Parathyroid adenoma (tissue), 2 donors: Measurements from ENCODE around the gene COPS9.

Experiments
- H2AFZ ChIP-seq: fragments of 300-600 bp; sonication (generic); one replicate; pipeline ENCODE4 v1.7.0; 2017; ENCODE audit warnings: antibody characterized with exemption, mild to moderate bottlenecking
- H3K27ac ChIP-seq: fragments of 300-600 bp; sonication (generic); one replicate; pipeline ENCODE4 v1.7.0; 2017
- H3K27me3 ChIP-seq: fragments of 300-600 bp; sonication (generic); one replicate; pipeline ENCODE4 v1.7.0; 2017; ENCODE audit warnings: low read length; ENCODE audit not compliant: control insufficient read depth, insufficient read depth
- H3K36me3 ChIP-seq: fragments of 300-600 bp; sonication (generic); one replicate; pipeline ENCODE4 v1.7.0; 2017; ENCODE audit warnings: low read length; ENCODE audit not compliant: control insufficient read depth, insufficient read depth
- H3K4me1 ChIP-seq: fragments of 300-600 bp; sonication (generic); one replicate; pipeline ENCODE4 v1.7.0; 2017; ENCODE audit warnings: control low read depth
- H3K4me2 ChIP-seq: fragments of 300-600 bp; sonication (generic); one replicate; pipeline ENCODE4 v1.7.0; 2017; ENCODE audit warnings: low read length
- H3K4me3 ChIP-seq: fragments of 300-600 bp; sonication (generic); one replicate; pipeline ENCODE4 v1.7.0; 2017; ENCODE audit warnings: low read depth, low read length
- H3K79me2 ChIP-seq: fragments of 300-600 bp; sonication (generic); one replicate; pipeline ENCODE4 v1.7.0; 2017; ENCODE audit warnings: control low read depth
- H3K9ac ChIP-seq: fragments of 300-600 bp; sonication (generic); one replicate; pipeline ENCODE4 v1.7.0; 2017; ENCODE audit warnings: mild to moderate bottlenecking
- H3K9me3 ChIP-seq: fragments of 300-600 bp; sonication (generic); one replicate; pipeline ENCODE4 v1.7.0; 2017; ENCODE audit warnings: low read length; ENCODE audit not compliant: control insufficient read depth
- TF ChIP-seq, protein P1 (sequence below): fragments of 300-600 bp; sonication (generic); IDR thresholded peaks from one replicate; pipeline ENCODE4 v1.7.0; 2017; ENCODE audit warnings: antibody characterized with exemption, mild to moderate bottlenecking
- donor health status: primary hyperparathyroidism.

COPS9 gene

DNA sequence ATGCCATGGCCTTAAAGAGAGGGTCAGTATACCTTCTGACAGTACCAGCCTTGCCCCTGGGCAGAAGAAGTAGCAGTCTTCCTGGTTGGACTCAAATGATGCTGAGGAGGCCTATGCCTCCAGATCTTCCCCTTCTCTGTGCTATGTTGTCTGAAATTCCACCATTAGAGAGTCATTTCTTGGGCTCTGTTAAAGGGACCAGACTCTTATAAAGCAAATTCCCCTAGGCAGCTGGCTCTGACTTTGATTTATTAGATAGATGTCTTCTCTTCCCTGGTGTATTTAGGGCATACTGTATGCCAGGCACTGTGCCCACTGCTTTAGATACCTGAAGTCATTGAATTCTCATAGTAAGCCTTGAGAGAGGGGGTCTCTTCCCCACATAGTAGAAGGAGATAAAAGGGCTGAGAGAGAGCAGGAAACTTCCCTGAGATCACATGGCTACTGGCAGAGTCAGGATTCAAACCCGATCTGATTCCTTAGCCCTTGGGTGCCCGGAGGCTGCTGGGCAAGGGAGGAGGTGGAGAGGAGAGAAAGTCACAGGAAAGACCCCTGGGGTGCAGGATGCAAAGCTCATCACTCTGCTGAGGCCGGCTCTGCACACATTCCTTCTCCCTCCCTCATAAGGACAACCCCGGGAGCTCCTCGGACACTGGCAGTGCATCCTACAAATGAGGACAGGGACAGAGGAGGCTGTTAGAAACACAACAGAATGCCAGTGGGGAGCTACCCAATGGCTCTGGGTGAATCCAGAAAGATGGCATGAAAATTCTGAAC lies 23.0 kb downstream of the COPS9 start:
- no peaks in the 10 kb centered on the region for H3K4me1 ChIP-seq
- H3K79me2 ChIP-seq: no peaks in the 10 kb centered on the region
- no peak overlapping the region for H3K9ac ChIP-seq
- no peaks in the 10 kb centered on the region for H3K27me3 ChIP-seq
- H3K9me3 ChIP-seq: no peaks in the 10 kb centered on the region
- no peak overlapping the region for H3K27ac ChIP-seq
- no peak overlapping the region for H3K4me2 ChIP-seq
- no peak overlapping the region for H3K4me3 ChIP-seq
- no peak overlapping the region for H2AFZ ChIP-seq
- TF ChIP-seq, protein P1, sequence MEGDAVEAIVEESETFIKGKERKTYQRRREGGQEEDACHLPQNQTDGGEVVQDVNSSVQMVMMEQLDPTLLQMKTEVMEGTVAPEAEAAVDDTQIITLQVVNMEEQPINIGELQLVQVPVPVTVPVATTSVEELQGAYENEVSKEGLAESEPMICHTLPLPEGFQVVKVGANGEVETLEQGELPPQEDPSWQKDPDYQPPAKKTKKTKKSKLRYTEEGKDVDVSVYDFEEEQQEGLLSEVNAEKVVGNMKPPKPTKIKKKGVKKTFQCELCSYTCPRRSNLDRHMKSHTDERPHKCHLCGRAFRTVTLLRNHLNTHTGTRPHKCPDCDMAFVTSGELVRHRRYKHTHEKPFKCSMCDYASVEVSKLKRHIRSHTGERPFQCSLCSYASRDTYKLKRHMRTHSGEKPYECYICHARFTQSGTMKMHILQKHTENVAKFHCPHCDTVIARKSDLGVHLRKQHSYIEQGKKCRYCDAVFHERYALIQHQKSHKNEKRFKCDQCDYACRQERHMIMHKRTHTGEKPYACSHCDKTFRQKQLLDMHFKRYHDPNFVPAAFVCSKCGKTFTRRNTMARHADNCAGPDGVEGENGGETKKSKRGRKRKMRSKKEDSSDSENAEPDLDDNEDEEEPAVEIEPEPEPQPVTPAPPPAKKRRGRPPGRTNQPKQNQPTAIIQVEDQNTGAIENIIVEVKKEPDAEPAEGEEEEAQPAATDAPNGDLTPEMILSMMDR: no peak
- H3K36me3 ChIP-seq: no peaks in the 10 kb centered on the region

DNA sequence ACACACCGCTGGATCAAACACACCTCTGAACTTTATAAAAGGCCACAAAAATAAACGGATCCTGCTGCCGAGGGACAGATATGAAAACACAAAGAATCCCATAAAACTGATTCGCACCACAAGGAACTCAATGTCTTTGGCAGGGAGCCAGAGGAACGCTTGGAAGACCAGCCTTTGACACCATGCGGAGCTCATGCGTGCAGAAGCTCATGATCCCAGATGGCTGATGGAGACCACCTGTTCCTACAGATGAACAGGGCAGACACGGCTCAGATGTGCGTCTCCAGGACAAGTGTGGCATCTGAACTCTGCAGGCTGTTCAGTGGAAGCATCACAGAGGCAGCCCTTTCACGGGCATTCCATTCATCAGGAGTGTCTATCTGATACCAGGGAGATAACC lies 24.9 kb downstream of the COPS9 start:
- Histone ChIP-seq H3K27me3 (no peaks in the 10 kb centered on the region), H3K4me3 (no peak overlapping the region)
- TF ChIP-seq, protein P1: no peak

DNA sequence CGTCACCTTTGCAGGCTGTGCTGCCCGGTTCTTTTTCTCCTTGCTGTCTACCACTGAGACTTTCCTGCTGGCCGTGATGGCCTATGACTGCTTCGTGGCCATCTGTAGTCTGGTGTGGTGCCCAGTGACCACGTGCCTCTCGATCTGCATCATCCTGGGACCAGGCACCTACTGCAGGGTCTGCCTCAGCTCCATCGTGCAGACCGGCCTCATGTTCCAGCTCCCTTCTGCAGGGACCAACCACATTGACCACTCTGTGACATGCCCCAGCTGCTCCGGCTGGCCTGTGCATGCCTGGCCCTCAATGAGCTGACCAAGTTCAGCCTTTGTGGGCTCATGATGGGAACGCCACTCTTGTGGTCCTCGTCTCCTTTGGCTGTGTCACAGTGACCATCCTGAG lies 26.7 kb downstream of the COPS9 start:
- Histone ChIP-seq H3K27me3 (no peaks in the 10 kb centered on the region), H3K4me1 (no peaks in the 10 kb centered on the region), H3K4me3 (no peak overlapping the region), H3K27ac (no peak overlapping the region), H3K79me2 (no peaks in the 10 kb centered on the region), H3K9me3 (no peaks in the 10 kb centered on the region), H2AFZ (no peak overlapping the region), H3K36me3 (no peaks in the 10 kb centered on the region), H3K9ac (no peak overlapping the region), H3K4me2 (no peak overlapping the region)
- TF ChIP-seq, protein P1: no peak

More for the DNA sequence above, 24.9 kb downstream of the COPS9 start:
- Histone ChIP-seq H3K36me3 (no peaks in the 10 kb centered on the region), H3K4me2 (no peak overlapping the region), H2AFZ (no peak overlapping the region), H3K9me3 (no peaks in the 10 kb centered on the region), H3K79me2 (no peaks in the 10 kb centered on the region), H3K27ac (no peak overlapping the region), H3K9ac (no peak overlapping the region), H3K4me1 (no peaks in the 10 kb centered on the region)

DNA sequence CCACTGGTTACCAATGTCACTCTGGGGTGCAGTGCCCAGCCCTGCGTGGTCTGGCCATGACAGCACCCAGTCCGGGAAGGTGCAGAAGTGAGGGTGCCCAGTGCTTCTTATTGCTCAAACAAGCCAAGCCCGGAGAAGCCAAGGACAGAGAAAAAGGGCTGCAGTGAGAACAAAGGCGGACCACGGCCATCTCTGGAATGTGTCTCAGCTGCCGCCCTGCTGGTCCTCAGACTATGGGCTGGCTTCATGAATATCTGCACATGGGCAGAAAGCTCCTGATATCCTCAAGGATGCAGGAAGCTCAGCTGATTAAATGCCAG lies 28.7 kb downstream of the COPS9 start:
- Histone ChIP-seq H3K4me3 (no peak overlapping the region), H3K36me3 (no peaks in the 10 kb centered on the region), H3K27me3 (no peaks in the 10 kb centered on the region), H3K27ac (no peak overlapping the region), H3K9ac (no peak overlapping the region), H2AFZ (no peak overlapping the region), H3K79me2 (no peaks in the 10 kb centered on the region), H3K9me3 (no peaks in the 10 kb centered on the region), H3K4me1 (no peaks in the 10 kb centered on the region), H3K4me2 (no peak overlapping the region)
- TF ChIP-seq, protein P1: no peak
